SHP77 treated with DMSO at 0.1 percent for 48 hours (cell line): ENCODE measurements around the gene GSK3A.
A peak's percentile ranks its signal among the peaks of the same experiment; 100 is the strongest.

Experiments
- DNase-seq: peaks from one replicate; lab custom pipeline; 2025; lab: John Stamatoyannopoulos, UW

The GSK3A gene

DNA sequence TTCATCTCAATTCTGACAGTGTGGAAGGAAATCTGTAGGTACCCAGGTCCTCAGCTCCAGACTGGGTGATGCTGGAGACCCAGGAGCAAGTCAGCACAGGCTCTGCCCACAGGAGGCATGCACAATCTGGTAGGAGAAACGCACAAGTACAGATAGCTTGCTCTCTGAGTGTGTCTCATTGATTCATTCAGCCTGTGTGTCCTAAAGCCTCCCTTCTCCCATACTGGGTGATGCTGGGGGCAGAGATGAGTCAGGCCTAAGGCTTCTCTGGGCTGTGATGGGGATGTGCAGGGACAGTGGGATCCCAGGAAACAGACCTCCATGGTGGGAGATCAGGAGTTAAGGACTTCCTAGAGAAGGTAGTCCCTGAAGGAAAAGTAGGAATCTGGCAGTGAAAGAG, 15.5 kb downstream of the GSK3A start:
- DNase-seq = no peak

DNA sequence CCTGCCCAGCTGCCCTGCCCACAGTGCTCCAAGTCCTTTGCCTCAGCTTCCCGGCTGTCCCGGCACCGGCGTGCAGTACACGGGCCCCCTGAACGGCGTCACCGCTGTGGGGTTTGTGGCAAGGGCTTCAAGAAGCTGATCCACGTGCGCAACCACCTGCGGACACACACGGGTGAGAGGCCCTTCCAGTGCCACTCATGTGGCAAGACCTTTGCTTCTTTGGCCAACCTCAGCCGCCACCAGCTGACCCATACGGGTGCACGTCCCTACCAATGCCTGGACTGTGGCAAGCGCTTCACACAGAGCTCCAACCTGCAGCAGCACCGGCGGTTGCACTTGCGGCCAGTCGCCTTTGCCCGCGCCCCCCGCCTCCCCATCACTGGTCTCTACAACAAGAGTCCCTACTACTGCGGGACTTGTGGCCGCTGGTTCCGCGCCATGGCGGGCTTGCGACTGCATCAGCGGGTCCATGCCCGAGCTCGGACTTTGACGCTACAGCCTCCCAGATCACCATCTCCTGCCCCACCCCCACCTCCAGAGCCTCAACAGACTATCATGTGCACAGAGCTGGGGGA, 16.6 kb downstream of the GSK3A start:
- no peak for DNase-seq

DNA sequence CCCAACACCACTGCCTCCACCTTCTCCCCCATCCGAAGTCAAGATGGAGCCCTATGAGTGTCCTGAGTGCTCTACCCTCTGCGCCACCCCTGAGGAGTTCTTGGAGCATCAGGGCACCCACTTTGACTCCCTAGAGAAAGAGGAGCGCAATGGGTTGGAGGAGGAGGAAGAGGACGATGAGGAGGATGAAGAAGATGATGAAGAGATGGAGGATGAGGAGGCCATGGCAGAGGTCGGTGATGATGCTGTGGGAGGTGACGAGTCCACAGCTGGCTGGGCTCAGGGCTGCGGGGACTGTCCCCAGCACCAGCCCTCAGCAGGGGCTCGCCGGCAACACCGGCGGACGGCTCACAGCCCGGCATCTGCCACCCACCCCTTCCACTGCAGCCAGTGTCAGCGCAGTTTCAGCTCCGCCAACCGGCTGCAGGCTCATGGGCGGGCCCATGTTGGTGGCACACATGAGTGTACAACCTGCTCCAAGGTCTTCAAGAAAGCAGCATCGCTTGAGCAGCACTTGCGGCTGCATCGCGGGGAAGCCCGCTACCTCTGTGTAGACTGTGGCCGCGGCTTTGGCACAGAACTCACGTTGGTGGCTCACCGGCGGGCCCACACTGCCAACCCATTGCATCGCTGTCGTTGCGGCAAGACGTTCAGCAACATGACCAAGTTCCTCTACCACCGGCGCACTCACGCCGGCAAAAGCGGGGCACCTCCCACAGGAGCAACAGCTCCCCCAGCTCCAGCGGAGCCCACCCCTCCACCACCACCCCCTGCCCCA, 17.3 kb downstream of the GSK3A start:
- no peak for DNase-seq

DNA sequence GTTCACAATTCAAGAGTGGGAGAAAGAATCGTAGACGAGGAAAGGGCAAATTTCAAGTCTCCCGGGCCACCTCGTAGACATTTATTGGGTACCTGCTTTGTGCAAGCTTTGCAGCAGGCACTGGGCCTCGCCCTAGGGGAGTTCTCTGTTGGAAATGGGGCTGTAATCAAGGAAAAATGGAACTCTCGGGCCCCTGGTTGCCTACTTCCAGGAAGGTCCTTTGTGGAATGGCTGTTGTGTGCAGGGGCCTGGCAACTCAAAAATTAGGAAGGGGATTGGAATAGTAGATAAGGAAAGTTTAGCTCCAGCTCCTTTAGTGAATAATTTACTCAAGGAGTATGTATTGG, 21.7 kb downstream of the GSK3A start:
- no peak for DNase-seq

DNA sequence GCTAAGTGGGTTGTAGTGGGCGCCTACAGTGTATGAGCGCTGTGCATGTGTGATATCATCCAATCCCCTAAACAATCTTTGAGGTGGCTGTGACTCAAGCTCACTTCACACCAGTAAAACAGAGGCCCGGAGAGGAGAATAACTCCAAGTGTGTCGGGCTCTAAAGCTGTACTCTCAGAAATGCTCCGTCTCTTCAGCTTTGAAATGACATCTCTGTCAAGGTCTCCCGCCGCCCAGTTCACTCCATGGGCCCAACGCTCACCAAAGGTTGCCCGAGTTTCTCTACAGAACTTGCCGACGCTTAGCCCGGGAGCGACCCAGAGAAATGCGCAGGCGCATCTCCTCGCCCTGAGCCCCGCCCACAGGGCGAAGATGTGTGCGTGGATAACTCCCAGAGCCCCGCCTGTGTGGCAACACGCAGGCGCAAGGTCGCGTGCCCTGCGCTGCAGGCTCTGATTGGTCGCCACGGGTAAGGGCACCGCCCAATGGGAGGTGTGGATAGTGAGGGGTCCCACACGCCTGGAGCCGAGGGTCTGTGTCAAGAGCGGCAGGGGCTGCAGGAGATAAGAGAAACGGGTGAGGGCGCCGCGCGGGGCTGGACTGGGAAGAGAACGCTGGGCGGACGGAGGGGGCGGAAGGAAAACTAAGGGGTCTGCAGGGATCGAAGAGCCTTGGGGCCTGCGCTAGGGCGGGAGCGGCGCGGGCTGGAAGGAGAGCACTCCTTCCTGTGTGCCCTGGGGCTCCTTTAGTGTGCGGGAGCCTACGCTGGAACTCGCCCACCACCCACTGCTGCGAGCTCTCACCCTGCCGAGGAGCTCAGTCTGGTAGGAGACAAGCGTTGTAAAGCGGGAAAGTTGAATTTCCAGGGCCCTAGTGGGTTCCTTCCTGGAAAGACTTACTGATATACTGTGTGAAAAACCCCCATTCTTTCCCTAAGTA, 22.3 kb downstream of the GSK3A start, which contains the start of gene ZNF526:
ZNF526 (plus strand) TSS at position 501 of the 939 bp plus-strand sequence. CDS start 4,092 bp downstream, outside the sequence.
- peak; percentile 87 for DNase-seq

DNA sequence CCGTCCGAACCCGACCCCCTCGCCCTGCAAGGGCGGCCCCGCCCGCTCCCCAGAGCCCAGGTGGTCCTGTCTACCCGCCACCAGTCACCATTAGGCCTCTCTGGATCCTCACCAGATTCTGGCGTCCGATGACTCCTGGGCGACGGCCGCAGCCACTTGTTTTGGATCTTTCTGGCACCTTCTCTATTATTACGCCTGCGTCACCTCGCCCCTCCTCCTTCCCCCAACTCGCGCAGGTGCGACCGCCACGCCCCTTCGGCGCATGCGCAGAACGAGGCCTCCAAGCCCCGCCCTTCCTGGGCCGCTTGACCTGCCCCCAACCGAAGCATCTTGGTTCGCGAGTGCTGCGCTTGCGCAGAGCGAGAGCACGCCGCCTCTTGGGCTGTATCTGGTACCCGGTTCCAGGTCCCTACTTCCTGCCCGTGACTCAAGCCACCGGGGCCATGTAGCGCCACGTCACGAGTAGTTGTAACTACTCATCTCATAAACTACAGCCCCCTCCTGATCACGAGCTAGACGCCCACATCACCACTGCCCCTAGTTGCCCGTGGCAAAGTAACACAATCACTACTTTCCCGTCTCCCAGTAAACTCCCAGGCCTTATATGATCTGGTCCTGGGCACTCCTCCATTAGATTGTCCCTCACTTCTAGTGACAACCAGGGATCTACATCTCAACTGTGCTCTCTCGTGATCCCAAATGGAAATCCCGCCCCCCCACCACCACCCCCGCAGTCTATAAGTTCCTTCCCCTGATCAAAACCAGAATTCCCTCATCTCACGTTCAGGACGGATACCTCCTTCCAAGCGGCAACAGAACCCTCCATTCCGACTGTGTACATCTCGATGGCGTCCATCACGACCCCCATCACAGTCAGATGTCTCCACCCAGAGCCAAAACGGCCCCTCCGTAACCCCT, 24.6 kb downstream of the GSK3A start, which contains the start of gene DEDD2:
DEDD2 (minus strand) TSS at position 158 of the 918 bp plus-strand sequence. CDS start 670 bp downstream, outside the sequence.
- DNase-seq = peak; percentile 82

DNA sequence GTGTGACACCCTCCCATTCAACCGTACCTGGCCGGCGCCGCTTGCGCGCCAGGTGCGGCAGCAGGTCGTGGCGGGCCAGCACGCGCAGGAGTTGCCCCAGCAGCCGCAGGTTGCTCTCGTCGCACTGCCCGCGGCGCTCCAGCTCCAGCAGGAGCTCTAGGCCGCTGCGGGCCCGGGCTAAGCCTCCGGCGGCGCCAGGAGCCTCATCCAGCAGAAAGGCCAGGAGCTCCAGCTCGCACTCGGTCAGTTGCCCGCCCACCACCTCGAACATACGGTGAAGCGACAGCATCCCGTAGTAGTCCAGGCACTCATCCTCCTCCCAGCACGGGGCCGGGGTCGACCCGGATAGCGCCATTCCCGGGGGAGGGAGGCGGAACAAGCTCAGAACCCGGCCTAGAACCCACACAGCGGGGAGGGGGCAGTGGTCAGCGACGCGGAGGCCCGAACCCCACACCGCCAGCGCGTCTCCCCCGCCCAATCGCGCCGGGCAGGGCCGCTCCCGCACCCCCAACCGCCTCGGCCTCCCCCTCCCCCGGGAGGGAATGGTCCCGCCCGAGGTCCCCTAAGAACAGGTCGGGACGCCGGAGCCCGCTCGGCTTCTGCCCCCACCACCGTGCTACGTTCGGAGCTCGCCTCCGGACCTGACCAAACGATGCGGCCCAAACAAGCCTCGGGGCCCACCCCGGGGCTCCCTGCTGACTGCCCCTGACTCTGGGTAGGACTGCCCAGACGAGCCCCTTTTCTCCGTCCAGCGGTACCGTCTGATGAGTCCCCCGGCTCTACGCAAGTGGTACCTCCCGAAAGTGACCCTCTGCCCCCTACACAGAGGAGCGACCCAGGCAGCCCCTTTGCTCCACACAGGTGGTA, 25.5 kb downstream of the GSK3A start:
- no peak for DNase-seq

DNA sequence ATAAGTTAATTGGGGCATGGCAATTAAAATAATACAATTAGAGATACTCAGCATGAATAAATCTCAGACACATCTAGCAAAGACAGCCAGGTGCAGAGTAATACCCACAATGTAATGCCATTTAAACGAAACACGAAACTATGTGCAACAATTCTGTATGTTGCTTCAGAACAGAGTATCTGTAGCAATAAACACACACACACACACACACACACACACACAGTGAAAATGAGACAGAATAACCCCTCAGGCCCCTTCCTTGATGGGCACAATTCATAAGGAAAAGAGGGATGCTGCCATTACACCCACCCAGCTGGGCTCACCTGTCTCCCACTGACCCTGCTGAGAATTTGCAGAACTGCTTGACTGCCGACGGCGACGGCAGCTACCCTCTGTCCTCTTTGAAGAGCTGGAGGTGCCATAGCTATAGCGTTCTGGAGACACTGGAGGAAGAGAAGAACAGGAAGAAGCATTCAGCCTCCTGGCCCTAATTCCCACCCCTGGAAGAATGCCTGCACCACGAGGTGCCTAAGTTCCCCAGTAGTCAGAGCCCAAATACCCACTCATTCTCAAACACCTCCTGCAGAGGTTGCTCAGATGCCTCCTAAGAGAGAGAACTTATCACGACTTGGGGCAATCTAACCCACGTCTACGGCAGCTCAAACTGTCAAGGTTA, 27.5 kb downstream of the GSK3A start:
- DNase-seq = no peak

DNA sequence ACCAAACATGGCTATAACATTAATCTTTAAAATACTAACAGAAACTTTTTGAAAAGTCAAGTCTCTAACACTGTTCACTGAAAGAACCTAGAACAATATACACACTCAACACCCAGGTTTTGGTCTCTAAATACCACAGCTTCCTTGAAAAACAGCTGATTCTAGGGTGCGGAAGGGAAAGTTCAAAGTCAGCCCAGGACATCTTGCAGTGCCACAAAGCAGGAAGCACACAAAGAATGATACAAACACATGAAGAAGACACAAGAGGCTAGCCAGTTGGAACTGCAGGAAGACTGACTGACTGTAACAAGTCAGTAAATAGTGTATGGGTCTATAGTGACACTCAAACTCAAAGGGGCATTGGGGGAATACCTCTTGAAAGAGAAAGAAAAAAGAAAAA, 29.5 kb downstream of the GSK3A start:
- DNase-seq = no peak

DNA sequence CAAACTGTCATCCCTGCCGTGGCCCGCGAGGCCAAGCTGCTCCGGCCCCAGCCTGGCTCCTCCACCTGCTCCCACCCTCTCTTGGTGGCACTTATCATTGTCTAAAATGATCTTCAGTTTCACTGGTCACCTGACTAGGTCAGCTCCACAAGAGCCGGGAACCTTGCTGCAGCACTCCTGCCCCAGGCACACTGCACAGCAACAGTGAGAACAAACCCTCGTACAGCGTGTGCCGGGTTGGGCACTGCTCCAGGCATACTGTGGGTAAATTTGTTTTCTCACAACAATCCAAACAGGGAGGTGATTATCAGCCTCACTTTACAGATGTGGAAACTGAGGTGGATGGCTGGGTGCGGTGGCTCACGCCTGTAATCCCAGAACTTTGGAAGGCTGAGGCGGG, 33.8 kb downstream of the GSK3A start:
- no peak for DNase-seq

DNA sequence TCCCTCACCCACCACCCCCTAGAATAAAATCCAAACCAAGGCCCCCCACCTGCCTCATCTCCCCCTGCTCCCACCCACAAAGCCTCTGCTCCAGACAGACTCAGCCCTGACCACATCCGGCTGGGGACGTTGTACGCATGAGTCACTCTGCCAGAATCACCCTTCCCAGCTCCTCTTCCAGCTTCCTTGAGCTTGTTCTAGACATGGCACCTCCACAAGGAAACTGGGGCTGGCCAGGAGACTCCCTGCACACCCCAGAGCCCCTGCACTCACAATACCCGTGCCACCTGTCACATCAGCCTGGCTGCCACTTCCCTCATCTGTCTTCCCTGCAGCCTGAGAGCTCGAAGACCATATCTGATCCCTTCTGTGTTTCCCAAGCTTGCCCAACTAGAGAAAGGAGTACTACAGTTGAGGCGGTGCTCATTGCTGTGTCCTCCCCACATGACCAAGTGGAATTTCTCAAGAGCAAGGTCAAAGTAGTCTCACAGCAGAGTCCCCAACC, 34.6 kb downstream of the GSK3A start:
- DNase-seq = no peak

DNA sequence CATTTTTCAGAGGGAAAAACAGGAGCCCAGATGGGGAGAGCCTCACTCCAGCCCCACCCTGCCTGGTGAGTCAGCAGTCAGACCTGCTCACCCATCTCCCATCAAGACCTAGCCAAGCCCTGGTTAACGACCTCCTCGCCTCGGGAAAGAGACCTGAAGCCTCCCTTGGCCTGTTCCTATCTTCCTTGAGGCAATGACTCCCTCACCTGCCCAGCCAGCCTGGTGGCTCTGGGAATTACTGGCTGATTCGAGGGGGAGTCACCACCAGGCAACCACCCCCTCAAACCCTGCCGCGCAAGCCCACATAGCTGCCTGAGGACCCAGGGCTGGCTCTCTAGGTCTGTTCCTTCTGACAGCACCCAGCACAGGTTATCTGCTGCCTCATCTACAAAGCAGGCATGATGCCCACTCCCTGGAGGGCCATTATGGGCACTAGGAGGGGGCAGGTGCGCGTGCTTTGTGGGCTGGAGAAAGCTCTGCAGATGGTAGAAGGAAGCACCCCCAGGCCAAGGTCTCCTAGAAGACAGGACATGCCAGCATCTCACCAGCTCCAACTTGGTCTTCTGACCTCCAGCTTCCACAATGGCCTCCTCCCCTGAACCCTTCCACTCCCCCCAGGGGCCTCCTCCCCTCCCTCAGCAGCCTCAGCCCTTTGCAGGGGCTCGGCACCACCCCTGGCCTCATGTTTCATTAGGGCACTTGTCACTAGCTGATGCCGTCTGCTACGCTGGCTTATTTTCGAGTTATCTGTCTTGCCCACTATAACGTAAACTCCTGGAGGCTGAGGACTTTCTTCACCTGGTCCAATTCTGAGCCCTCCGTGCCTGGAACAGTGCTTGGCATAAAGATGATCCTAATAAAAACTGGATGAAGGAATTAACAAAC, 35.3 kb downstream of the GSK3A start:
- DNase-seq = no peak

DNA sequence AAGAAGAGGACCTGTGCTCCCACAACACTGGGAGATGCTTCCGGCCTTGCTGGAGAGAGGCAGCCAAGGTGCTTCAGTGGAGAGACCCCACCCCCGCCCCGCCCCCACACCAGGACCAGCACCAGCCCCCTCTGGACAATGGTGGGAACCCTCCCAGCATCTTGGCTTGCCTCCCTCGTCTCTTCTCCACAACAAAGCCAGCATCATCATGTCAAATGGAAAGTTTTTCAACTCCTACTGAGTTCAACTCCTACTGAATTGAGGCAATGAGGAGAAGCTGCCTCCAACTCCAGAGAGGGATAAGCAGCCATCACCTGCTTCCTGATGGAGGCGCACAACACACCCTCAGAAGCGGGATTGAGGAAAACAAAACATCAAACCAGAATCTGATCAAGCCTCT, 37.7 kb downstream of the GSK3A start:
- no peak for DNase-seq

DNA sequence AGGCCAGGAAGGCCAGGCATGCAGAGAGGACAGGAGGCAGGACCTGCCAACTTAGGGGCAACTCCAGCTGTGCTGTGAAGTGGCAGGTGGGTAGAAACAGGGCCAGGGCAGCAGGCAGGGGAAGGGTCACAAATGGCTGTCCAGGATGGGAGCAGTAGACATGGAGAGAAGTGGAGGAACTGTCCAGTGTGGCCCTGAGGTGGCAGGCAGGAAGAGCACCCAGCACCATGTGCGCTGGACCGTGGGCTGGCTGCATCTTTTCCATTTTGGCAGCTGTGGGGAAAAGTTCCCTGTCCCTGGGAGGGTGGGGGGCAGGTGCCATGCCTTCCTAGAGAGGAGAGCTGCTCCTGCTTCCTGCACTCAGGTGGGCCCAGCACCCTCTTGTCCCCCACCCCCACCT, 38.7 kb downstream of the GSK3A start:
- no peak for DNase-seq

DNA sequence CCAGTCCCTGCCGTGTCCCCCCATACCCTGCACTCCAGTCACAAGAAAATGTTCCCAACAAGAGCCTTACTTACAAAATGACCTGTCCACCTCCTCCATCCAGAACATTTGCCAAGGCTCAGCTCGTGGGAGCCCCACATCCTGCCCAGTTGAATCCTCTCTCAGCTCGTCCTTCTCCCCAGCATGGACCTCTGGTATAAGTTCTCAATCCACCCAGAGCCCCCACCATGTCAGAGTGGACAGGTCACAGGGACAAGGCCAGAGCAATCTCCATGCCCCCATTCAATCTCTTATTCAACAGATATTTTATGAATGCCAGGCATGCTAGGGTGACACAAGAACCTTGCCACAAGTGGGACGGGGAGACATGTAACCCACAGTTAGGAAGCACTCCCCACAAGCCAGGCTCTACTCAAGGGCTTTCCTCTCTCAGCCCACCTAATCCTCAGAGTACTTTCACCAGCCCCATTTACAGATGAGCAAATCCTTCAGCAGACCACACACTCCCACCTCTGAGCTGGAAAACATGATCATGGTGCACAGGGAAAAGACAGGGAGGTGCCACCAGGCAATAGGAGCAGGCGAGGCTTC, 40.0 kb downstream of the GSK3A start:
- no peak for DNase-seq

DNA sequence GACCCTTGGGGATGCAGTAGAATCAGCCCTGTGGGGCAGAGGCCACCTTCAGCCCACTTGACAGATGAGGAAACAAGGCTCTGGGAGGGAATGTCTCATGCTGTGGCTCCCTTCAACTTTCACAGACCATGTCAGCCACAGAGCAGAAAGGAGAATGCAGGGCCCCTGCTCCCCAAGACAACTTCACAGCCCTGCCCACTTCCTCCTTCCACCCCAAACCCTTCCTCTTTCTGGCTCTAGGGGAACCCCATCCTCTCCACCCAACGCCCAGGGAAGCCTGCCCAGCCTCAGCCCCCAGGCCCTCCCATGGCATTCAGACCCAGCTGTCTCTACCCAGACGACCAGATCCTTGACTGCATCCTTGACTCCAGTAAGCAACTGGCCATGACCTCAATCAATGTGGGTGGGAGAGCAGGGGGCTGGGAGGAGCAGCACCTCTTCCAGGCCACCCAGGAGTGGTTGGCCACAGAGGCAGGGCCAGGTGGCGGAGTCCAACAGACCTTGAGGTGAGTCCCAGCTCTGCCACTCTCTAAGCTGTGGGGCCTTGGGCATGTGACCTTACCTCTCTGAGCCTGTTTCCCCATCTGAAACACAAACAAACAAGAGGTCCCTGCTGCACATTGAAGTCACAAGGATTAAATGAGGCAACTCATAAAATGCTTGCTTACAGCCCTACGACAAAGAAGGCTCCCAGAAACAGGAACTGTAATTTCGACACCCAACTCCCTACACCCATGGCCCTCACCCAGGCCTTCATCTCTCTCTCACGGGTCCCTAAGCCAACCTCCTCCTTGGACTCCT, 40.7 kb downstream of the GSK3A start:
- no peak for DNase-seq

DNA sequence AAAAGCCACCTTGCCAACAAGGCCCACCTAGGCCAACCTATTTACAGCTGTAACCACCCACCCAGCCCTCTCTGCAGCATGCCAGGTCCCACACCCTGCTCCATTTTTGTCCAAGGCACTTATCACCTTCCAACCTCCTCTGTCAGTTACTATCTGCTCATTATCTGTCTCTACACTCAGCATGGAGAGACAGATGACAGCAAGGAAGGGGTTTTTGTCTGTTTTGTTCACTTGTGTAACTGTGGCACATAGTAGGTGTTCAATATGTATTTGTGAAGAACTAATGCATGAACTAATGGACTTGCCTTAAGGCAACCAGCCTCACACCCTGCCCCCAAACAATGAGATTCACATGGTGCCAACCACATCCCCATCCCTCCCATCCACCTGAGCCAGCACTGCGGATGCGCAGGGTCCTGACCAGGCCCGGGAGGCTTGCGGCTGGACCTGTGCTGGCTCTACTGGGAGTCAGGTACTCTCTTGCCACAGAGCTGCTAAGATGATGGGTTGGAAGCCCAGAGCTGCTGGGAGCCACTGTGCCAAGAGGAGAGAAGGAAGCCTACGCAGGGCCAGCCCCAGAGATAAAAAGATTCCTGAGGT, 42.2 kb downstream of the GSK3A start:
- DNase-seq = no peak
